Subcutaneous adipose tissue (tissue), 4 donors: Measurements from ENCODE around the gene CRACDL. TPM values are rescaled to one million over a fixed set of nuclear protein-coding genes. Genes with fewer than 3 reads are reported as not detected.

Experiments used
- total RNA-seq, 4 donors: library from RNA; depleted of rRNA; stranded (reverse); fragments of >200 nt; gene quantifications; one replicate each; pipeline ENCODE4 v1.1.0, GENCODE V29; 2016
- TF ChIP-seq, protein P1 (sequence below): fragments of 450-650 bp; IDR thresholded peaks from one replicate; pipeline ENCODE4 v1.5.1; 2016; ENCODE audit warnings: low read depth, mild to moderate bottlenecking, control low read depth, antibody characterized with exemption, moderate library complexity

The CRACDL gene
- total RNA-seq, 4 donors from 2014 or later, result 1.4 to 8.3 (median 4.5) TPM

DNA sequence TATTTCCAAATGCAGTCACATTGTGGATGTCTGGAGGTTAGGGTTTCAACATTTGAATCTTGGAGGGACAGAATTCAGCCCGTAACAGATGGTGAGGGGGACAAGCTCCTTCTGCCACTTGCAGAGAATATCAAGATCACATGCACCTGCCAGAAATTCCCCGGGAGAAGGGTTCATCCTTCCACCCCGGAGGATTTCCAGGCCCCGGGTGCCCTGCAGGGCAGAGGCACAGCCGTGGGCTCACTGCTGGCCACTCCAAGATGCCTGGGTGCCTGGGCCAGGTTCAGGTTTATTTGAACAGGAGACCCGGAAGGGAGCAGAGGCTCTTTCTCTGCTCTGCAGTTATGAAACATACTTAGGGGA, 166.9 kb downstream of the CRACDL start:
- TF ChIP-seq, protein P1, sequence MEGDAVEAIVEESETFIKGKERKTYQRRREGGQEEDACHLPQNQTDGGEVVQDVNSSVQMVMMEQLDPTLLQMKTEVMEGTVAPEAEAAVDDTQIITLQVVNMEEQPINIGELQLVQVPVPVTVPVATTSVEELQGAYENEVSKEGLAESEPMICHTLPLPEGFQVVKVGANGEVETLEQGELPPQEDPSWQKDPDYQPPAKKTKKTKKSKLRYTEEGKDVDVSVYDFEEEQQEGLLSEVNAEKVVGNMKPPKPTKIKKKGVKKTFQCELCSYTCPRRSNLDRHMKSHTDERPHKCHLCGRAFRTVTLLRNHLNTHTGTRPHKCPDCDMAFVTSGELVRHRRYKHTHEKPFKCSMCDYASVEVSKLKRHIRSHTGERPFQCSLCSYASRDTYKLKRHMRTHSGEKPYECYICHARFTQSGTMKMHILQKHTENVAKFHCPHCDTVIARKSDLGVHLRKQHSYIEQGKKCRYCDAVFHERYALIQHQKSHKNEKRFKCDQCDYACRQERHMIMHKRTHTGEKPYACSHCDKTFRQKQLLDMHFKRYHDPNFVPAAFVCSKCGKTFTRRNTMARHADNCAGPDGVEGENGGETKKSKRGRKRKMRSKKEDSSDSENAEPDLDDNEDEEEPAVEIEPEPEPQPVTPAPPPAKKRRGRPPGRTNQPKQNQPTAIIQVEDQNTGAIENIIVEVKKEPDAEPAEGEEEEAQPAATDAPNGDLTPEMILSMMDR, result no peak

GRCh38 chr2:98768384-98769113, 167.5 kb downstream of the CRACDL start:
- TF ChIP-seq, protein P1, result no peak

- TF ChIP-seq, protein P1, result no peak
These were observed 171.5 kb downstream of the CRACDL start for GRCh38 chr2:98764499-98764898.

GRCh38 chr2:98763209-98763951, 172.6 kb downstream of the CRACDL start:
- TF ChIP-seq, protein P1, result no peak

DNA sequence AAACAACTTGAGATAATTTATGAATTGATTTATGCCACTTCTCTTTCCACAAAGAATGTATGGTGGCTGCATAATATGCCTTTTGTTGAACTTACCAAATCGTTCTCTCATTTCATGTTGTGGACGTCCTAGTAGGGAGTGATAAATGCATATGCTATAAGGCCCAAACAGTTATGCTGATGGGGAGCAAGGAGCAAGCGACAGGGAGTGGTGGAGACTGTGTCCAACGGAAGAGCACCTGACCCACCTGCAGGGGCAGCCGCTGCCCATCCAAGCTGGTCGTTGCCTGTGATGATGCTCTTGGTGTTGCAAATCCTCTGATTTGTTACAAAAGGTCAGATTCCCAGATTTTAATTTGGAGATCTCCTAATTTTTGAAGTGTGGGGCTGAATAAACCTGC, 174.1 kb downstream of the CRACDL start:
- TF ChIP-seq, protein P1, result no peak

DNA sequence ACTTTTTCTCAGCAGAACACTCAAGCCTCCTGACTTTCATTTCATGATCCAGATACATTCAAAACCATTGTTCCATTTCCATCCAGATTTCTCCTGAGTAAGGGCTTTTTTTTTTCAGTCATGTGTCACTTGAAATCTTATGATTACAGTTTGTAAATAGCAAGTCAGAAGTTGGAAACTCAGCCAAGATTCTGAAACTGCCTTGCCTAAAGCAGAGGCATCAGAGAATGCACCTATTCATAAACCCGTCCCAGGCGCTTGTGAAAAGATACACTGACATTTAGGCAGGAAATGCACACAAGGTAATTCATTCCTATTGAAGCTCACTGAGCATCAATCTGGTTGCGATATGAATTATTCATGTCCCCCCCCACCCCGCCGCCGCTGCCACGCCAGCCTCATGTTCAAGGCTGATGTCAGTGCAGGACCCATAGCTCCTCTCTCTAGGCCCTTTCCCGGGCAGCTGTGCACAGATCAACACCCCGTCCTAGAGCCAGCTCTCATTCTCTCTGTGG, 174.7 kb downstream of the CRACDL start:
- TF ChIP-seq, protein P1, result no peak

GRCh38 chr2:98759827-98760625, 176.0 kb downstream of the CRACDL start:
- TF ChIP-seq, protein P1, result no peak
